Nephron progenitor cell (in vitro differentiated cells): Measurements from ENCODE around the gene GOLGA8Q.
A peak's percentile ranks its signal among the peaks of the same experiment; 100 is the strongest.
"Not testable (repeated sequence)": the region's sequence is repeated elsewhere in the genome, so short reads cannot be mapped to it uniquely, and the experiment has no call there.

Source experiments
- DNase-seq: peaks from one replicate; pipeline ENCODE4 v3.0.0; 2021
- H3K27ac Mint-ChIP-seq: 2 replicates; pipeline ENCODE4 v1.8.0; 2021; ENCODE audit warnings: mild to moderate bottlenecking, moderate library complexity, mixed read lengths
- H3K27me3 Mint-ChIP-seq: 2 replicates; pipeline ENCODE4 v1.8.0; 2021; ENCODE audit warnings: mild to moderate bottlenecking, low read depth, mixed read lengths; ENCODE audit not compliant: poor library complexity
- H3K36me3 Mint-ChIP-seq: 2 replicates; pipeline ENCODE4 v1.8.0; 2021; ENCODE audit warnings: low read depth, mixed read lengths
- H3K4me1 Mint-ChIP-seq: 2 replicates; pipeline ENCODE4 v1.8.0; 2021; ENCODE audit warnings: mixed read lengths
- H3K4me3 Mint-ChIP-seq: 2 replicates; pipeline ENCODE4 v1.8.0; 2021; ENCODE audit warnings: mild to moderate bottlenecking, moderate library complexity, mixed read lengths
- H3K9me3 Mint-ChIP-seq: 2 replicates; pipeline ENCODE4 v1.8.0; 2021; ENCODE audit warnings: mild to moderate bottlenecking, moderate library complexity, mixed read lengths
- TF ChIP-seq, protein P1 (sequence below): fragments of 200-600 bp; sonication (generic); IDR thresholded peaks from 2 replicates; pipeline ENCODE4 v1.5.0; 2021; ENCODE audit warnings: antibody characterized with exemption

Gene GOLGA8Q

DNA sequence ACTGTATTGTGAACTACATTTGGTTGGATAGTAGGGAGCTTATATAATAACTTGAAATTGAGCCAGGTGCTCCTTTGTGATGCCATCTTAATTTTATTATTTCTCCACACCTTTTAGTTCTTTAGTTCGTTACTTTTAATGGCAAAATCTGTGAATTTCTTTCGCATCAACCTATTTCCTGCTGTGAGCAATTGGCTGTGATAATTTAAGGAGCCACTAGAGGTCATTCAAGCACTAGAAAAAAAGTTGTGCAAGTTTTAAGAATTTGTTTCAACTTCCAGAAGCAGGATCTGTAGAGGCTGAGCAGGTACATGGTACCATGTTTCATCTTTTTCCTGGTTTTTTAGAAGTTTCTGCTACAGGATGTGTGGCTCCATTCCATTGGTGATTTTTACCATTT is 47.1 kb downstream of the GOLGA8Q start:
- not testable (repeated sequence) for H3K4me3 Mint-ChIP-seq, H3K4me1 Mint-ChIP-seq, DNase-seq, H3K27ac Mint-ChIP-seq, H3K36me3 Mint-ChIP-seq, H3K27me3 Mint-ChIP-seq, H3K9me3 Mint-ChIP-seq
- TF ChIP-seq, protein P1, sequence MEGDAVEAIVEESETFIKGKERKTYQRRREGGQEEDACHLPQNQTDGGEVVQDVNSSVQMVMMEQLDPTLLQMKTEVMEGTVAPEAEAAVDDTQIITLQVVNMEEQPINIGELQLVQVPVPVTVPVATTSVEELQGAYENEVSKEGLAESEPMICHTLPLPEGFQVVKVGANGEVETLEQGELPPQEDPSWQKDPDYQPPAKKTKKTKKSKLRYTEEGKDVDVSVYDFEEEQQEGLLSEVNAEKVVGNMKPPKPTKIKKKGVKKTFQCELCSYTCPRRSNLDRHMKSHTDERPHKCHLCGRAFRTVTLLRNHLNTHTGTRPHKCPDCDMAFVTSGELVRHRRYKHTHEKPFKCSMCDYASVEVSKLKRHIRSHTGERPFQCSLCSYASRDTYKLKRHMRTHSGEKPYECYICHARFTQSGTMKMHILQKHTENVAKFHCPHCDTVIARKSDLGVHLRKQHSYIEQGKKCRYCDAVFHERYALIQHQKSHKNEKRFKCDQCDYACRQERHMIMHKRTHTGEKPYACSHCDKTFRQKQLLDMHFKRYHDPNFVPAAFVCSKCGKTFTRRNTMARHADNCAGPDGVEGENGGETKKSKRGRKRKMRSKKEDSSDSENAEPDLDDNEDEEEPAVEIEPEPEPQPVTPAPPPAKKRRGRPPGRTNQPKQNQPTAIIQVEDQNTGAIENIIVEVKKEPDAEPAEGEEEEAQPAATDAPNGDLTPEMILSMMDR = peak; percentile 19

DNA sequence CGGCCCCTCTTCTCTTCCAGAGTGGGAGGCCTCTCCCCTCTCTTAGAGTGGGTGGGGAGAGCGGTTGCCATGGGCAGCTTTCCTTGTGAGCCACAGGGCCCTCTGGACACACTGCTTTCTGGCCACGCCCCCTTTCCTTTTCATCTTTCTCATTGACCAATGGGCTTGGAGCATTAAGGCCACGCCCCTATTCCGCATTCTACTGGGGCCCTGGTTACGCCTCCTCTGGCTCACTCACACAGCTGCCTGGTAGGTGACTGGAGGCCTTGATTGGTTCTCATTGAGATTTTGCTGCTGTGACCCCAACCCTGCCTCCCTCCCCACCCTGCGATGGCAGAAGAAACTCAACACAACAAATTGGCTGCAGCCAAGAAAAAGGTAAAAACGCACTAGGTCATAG is 51.9 kb downstream of the GOLGA8Q start, which contains the start of gene GOLGA8H:
TSS of gene GOLGA8H (plus strand) at position 233 of the 400 bp plus-strand sequence. CDS start at position 331, 98 bp downstream.
- H3K27ac Mint-ChIP-seq, H3K9me3 Mint-ChIP-seq, H3K36me3 Mint-ChIP-seq, H3K4me3 Mint-ChIP-seq, H3K27me3 Mint-ChIP-seq, DNase-seq, H3K4me1 Mint-ChIP-seq: not testable (repeated sequence)
